ENCODE data around the gene PRAF2. TPM values are rescaled to one million over a fixed set of nuclear protein-coding genes. Genes with fewer than 3 reads are reported as not detected.

Gene PRAF2
- 10 to 100 TPM in 5 of 9 donors, 1 to 10 TPM in 4; 8.0 to 24.0 (median 10.9) TPM for total RNA-seq
- polyA plus RNA-seq: 10 to 100 TPM; 18.7 to 20.7 TPM
- long read RNA-seq, donor 1, partial matches to known transcripts: 0 of 3 reads
- long read RNA-seq, donor 1, other reads (novel, unspliced or antisense): 0 of 3 reads
- long read RNA-seq, donor 2, transcript PRAF2-202 (3 exons, 1,334 nt): major isoform, 6 of 6 reads
- long read RNA-seq, donor 2, partial matches to known transcripts: 0 of 6 reads
- long read RNA-seq, donor 2, other reads (novel, unspliced or antisense): 0 of 6 reads
- long read RNA-seq, donor 3, transcript PRAF2-202 (3 exons, 1,334 nt): major isoform, 6 of 8 reads
- long read RNA-seq, donor 3, partial matches to known transcripts: 1 of 8 reads
- long read RNA-seq, donor 3, other reads (novel, unspliced or antisense): 0 of 8 reads

GRCh38 chrX:49073601-49074575, at the start of gene PRAF2:
PRAF2 (minus strand) TSS chrX:49074002; CDS start chrX:49073987, 15 bp downstream.
- no peaks in the 10 kb centered on the region for H3K27me3 ChIP-seq
- TF ChIP-seq POLR2A (IDR thresholded peaks at IDR 0.05) (peak in 1 of 2 donors; percentile 71), CTCF (IDR thresholded peaks at IDR 0.05) (peak in 4 of 12 donors; percentile 3 to 14 (median 10))
- ATAC-seq: peak; percentile 90 to 96 (median 92)
- intact Hi-C loops (cut with DNase I): loop anchor here in 1 of 10 donors (10.0 kb wide), 1 partner anchor 469 kb away; no protein-coding TSS in a partner anchor
- H3K27ac ChIP-seq: peak within 1 kb of the TSS in 11 of 12 donors; percentile 69 to 92 (median 79)
- peaks cover 0 to 20% (median 6%) of the 10 kb centered on the region in 12 donors for H3K4me1 ChIP-seq
- peaks cover 0 to 27% (median 7%) of the 10 kb centered on the region in 9 donors for H3K36me3 ChIP-seq
- peak within 1 kb of the TSS; percentile 14 to 90 (median 63) for H3K4me3 ChIP-seq
- peak; percentile 92 to 95 (median 94) for DNase-seq
- WGBS, 4 donors: 1 to 42% (median 20%) methylated on average over 47 to 61 of the region's 61 CpGs
- no peaks in the 10 kb centered on the region for H3K9me3 ChIP-seq

- intact Hi-C loops (cut with DNase I): no loop called here
- H3K9me3 ChIP-seq: no peaks in the 10 kb centered on the region
- peak overlapping the region in 10 of 12 donors; percentile 72 to 99 (median 81) for H3K4me3 ChIP-seq
- TF ChIP-seq CTCF (IDR thresholded peaks at IDR 0.05) (no peak), POLR2A (IDR thresholded peaks at IDR 0.05) (no peak)
- H3K36me3 ChIP-seq: peaks cover 0 to 42% (median 26%) of the 10 kb centered on the region in 9 donors
- DNase-seq: no peak
- ATAC-seq: no peak
- H3K27ac ChIP-seq: no peak overlapping the region
- peaks cover 0 to 10% (median 0%) of the 10 kb centered on the region in 12 donors for H3K4me1 ChIP-seq
- no peaks in the 10 kb centered on the region for H3K27me3 ChIP-seq
- 71 to 82% (median 77%) methylated on average over 5 of the region's 5 CpGs for WGBS, 4 donors
Measured at GRCh38 chrX:49122499-49122898, 48.7 kb upstream of the PRAF2 start.

- DNase-seq: no peak
- 71 to 77% (median 75%) methylated on average over 1 of the region's 1 CpG for WGBS, 4 donors
- TF ChIP-seq CTCF (IDR thresholded peaks at IDR 0.05) (no peak), POLR2A (IDR thresholded peaks at IDR 0.05) (no peak)
- Histone ChIP-seq H3K27ac (no peak overlapping the region), H3K9me3 (no peaks in the 10 kb centered on the region), H3K36me3 (peaks cover 0 to 63% (median 45%) of the 10 kb centered on the region in 9 donors), H3K4me1 (peaks cover 0 to 10% (median 0%) of the 10 kb centered on the region in 12 donors), H3K27me3 (no peaks in the 10 kb centered on the region), H3K4me3 (no peak overlapping the region)
- no peak for ATAC-seq
- intact Hi-C loops (cut with DNase I): no loop called here
Measured at GRCh38 chrX:49120091-49120490, 46.3 kb upstream of the PRAF2 start.
